ENCODE data around the gene ZSCAN5A.

ZSCAN5A gene

DNA sequence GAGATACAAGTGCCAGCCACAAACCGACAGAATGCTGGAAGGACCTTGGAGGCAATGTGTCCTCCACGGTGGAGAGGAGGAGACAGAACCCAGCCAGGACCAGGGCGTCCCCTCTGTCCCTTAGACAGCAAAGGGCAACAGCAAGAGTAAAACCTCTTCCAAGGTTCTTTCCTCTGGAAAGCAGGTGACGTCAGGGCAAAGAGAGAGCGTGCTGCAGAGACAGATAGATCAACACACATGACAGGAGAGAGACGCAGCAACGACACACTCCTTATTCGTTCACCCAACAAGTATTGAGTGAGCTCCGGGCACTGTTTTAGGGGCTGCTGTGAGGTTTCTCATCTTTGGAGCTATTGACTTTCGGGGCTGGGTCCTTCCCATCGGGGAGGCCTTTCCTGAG, 140.1 kb downstream of the ZSCAN5A start:
- H3K4me3 ChIP-seq (ENCODE audit: control insufficient read depth, low read depth, low read length): no peak overlapping the region
- DNase-seq (ENCODE audit: low read depth): no peak
- TF ChIP-seq, protein P1, sequence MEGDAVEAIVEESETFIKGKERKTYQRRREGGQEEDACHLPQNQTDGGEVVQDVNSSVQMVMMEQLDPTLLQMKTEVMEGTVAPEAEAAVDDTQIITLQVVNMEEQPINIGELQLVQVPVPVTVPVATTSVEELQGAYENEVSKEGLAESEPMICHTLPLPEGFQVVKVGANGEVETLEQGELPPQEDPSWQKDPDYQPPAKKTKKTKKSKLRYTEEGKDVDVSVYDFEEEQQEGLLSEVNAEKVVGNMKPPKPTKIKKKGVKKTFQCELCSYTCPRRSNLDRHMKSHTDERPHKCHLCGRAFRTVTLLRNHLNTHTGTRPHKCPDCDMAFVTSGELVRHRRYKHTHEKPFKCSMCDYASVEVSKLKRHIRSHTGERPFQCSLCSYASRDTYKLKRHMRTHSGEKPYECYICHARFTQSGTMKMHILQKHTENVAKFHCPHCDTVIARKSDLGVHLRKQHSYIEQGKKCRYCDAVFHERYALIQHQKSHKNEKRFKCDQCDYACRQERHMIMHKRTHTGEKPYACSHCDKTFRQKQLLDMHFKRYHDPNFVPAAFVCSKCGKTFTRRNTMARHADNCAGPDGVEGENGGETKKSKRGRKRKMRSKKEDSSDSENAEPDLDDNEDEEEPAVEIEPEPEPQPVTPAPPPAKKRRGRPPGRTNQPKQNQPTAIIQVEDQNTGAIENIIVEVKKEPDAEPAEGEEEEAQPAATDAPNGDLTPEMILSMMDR (IDR thresholded peaks at IDR 0.05; ENCODE audit: control insufficient read depth, insufficient read depth, low read depth, low read length, missing control alignments): no peak

DNA sequence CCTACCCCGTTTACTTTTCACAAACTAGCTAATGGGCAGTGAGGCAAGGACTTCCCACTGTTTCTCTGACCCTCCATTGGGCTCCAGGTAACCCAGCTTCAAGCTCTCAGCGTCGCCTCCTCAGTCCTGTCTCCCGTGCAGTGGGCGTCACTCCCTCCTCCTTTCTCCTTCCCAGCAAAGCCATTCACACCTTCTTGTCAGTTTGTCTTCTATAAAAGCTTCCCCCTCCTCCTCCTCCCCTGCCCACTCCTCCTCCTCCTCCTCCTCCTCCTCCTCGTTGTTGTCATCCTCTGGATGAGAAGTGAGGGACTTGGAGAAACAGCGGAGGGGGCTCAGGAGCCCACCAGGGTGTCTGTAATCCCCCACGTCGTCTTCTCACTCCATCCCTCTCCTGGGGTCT, 140.6 kb downstream of the ZSCAN5A start:
- no peak for DNase-seq (ENCODE audit: low read depth)
- TF ChIP-seq, protein P1 (IDR thresholded peaks at IDR 0.05; ENCODE audit: control insufficient read depth, insufficient read depth, low read depth, low read length, missing control alignments): no peak

More for the DNA sequence above, 140.6 kb downstream of the ZSCAN5A start:
- no peak overlapping the region for H3K4me3 ChIP-seq (ENCODE audit: control insufficient read depth, low read depth, low read length)
